GM19397 (cell line): ENCODE results near the gene UVRAG.
"Not testable (repeated sequence)": the region's sequence is repeated elsewhere in the genome, so short reads cannot be mapped to it uniquely, and the experiment has no call there.

Experiments
- ATAC-seq: cut with Tn5 transposase; IDR thresholded peaks from one replicate; pipeline ENCODE4 v1.9.1; 2021; ENCODE audit warnings: mild to moderate bottlenecking, moderate library complexity; ENCODE audit not compliant: unreplicated experiment

The UVRAG gene

DNA sequence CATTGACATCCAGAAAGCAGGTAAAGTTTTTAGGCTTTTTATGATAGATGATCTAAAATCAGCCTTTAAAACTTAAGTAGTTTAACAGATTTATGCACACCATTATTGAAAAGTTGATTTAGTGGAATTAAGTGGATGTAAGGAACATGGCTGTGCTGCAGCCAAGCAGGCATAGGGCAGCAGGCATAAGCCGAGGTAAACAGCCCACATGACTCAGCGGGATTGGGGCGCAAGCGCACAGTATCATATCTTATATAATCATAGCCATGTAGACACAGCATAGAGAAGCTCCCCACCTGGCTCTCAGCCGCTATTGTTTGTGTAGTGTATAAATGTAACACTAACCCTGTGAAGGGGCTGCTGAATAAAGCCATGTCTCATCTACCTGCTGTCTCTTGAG, 233.8 kb downstream of the UVRAG start:
- no peak for ATAC-seq

DNA sequence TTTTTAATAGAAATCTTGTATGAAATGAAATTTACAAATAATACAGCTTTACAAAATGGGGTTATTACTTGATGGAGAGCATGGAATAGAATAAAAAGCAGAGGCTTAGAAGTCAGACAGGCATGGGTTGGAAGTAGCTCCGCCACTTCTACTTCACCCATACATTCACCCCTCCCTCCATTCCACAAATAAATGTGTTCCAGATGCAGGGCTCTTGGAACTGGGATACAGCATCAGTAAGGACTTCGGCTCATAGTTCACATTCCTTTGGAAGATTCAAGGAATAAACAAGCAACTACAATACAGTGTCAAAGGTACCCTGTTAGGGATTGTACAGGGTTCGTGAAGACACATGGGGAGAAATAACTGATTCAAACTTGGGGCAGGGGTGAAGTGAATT, 234.5 kb downstream of the UVRAG start:
- no peak for ATAC-seq

DNA sequence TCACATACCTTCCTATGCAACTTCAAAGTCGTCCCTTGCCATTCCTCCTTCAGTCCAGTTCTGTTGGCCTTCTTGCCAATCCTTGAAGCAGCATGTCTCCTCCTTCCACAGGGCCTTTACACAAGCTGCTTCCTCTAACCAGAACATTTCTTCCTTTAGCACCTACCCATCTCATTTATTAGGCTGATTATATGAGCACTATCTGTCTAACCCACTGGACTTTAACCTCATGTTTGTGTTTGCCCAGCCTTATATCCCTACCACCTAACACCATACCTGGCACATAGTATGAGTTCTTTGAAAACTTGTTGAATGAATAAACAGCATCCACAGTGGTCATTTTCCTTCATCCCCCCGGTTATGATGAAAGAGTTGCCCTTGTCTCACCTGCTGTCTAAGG, 236.9 kb downstream of the UVRAG start:
- ATAC-seq, result no peak

DNA sequence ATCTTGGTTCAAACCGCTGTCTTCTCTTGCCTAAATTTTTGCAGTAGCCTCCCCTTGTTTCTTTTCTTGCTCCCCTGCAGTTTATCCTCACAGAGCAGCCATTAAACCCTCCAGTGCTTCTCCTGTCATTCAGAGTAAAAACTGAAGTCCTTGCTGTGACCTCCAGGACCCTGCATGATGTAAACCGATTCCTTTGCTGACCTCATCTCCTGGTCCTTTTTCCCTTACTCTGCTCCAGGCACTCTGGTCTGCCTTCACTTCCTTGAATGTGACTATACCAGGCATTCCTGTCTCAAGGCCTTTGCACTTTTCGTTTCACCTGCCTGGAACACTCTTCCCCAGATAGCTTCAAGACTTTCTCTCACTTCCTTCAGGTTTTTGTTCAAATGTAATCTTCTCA, 239.3 kb downstream of the UVRAG start:
- no peak for ATAC-seq

DNA sequence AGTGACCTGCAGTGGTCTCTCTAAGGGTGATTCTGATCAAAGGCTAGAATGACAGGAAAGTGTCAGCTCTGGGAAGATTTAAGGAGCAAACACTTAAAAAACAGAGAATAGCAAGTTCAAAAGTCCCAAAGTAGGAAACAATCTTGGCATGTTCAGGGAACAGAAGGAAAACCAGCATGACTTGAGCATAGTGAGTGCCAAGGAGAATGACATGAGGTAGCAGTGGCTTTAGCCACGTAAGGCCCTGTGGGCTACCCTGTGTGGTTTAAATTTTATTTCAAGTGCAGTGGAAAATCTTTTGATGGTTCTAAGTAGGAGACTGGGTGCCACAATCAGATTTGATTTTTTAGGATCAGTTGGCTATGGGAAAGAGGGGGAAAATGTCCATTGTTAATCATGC, 241.9 kb downstream of the UVRAG start:
- no peak for ATAC-seq

DNA sequence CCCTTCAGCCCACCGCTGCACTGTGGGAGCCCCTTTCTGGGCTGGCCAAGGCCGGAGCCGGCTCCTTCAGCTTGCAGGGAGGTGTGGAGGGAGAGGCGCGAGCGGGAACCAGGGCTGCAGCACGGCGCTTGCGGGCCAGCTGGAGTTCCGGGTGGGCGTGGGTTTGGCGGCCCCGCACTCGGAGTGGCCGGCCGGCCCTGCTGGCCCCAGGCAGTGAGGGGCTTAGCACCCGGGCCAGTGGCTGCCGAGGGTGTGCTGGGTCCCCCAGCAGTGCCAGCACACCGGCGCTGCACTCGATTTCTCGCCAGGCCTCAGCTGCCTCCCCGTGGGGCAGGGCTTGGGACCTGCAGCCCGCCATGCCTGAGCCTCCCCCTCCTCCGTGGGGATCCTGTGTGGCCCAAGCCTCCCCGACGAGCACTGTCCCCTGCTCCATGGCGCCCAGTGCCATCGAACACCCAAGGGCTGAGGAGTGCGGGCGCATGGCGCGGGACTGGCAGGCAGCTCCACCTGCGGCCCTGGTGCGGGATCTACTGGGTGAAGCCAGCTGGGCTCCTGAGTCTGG, 245.5 kb downstream of the UVRAG start:
- ATAC-seq, result not testable (repeated sequence)

DNA sequence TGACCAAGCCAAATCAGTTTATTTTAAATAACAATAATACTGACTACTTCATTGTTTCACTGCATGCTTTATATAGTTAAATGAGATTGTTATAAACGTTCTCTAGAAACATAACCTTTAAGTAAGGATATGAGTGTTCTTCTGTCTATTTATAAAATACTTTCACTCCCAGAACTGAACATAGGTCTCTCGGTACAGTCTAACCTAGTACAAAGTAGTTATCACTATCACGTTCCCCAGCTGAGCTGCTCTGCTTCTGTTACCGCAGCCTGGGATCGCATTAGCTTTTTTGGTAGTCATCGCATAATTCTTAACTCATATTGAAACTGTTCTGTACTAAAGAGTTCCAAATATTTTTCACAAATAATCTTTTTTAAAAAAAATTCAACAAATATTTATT, 247.7 kb downstream of the UVRAG start:
- ATAC-seq, result peak; percentile 81

DNA sequence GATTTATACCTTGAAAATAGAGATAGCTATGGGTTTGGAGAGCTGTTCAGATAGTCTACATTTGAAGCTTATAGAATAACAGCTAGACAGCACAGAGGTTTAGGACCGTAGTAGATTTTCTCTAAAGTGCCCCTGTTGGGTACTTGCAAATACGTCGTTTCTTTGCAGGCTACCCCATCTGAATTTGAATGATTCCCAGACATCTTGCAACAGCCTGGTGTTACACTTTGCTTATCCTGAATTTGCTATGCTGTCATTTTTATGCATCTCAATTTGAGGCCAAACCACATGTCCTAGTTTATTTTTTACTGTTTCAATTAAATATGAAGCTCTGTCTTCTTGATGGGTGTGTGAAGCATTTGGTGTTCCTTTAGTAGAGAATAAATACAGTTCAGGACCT, 249.2 kb downstream of the UVRAG start:
- ATAC-seq, result no peak

DNA sequence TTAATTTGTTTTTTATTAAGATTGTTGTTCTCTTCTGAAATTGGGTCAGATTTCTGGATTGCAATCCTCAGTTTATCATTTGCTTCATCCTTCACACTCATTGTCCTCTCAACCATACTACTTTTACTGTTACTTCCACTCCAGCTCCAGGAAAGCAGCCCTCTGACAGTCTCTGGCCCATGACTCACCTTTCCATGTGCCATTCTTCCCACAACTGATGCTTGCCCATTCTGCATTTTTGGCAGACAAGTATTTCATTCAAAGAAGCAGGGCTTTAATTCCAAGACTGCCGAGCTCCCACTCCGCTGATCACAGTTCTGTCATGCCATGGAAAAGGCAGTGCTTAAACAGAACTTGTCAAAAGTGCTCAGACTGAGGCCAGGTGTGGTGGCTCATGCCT, 252.1 kb downstream of the UVRAG start:
- ATAC-seq, result no peak

DNA sequence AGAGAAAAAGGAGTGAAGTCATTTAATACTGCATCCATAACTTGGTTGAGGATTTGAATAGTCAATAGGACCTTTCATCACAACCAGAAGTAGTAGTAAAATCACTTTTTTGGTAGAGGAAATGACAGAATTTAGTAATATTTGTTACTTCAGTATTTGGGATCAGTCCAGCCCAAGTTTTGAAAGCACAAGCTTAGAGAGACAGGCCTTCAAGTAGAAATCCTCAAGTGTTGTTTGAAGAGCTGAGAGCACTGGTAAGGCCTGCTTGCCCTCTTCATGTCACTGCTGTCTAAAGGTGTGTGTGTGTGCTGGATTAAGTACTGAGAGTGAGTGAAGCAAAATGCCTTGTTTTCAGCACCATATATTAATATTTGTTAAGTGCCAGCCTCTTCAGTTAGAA, 254.0 kb downstream of the UVRAG start:
- ATAC-seq, result no peak

DNA sequence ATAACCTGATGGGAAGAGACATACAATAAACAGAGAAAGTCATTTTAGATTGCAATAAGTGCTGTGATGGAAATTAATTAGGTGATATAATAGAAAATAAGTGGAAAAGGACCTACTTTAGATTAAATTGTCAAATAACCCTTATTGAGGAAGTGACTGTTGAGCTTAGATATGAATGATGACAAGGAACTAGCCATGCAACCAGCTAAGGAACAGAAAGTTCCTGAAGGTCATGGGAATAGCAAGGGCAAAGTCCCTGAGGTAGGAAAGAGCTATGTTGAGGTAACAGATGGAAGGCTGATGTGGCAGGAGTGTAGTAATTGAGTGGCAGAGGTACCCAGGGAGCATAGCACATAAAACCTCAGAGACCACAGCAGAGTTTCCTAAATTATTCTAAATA, 256.1 kb downstream of the UVRAG start:
- no peak for ATAC-seq

DNA sequence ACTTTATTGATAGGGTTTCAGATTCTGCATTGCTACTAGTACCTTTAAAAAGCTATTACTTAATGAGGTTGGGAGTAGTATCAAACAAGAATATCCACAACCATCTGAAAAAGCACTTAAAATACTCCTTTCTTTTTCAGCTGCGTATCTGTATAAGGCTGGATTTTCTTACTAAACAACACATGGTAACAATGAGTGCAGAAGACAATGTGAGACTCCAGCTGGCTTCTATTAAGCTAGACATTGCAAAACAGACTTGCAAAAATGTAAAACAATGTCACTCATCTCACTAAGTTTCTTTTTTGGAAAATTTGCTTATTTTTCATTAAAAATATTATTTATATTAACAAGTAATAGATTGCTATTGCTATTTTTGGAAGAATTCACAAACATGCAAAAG, 258.7 kb downstream of the UVRAG start:
- no peak for ATAC-seq

DNA sequence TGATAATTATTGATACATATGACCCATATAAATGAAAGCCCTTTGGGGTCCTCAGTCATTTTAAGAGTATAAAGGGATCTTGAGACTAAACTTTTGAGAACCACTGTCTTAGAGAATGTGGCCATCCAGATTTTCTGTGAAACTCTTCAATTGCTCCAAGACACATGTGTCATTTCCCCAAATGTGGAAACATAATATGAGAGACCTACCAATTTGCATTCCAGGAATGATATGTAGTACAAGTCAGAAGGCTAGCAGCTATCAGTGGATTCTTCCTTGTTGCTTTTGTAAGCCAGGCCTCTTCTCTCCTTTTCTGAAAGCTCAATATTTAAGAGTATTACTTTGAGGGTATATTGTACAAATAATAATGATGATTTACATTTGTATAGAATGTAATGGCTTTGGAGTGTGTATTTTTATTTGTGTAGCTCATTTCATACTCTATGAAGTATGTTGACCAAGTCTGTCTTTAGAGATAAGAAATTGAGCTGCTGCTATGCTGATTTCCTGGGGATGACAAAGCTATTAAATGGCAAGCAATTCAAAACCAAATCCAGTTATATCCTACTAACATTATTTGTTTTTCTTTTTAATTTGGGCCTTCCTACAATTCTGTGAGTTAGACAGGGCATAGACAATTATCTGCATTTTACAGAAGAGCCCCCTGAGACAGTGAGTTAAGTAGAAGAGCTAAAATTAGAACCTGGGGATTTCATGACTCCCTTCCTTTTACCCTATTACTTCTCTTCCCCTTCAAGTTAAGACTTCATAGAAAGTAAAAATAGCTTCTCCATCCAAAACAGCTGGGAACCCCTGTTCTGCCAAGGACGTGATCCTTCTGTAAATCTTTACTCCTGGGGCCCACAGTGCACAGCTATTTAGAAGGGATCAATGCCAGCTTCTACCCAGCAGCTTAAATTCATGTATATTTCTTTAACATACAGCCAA, 259.4 kb downstream of the UVRAG start:
- no peak for ATAC-seq

DNA sequence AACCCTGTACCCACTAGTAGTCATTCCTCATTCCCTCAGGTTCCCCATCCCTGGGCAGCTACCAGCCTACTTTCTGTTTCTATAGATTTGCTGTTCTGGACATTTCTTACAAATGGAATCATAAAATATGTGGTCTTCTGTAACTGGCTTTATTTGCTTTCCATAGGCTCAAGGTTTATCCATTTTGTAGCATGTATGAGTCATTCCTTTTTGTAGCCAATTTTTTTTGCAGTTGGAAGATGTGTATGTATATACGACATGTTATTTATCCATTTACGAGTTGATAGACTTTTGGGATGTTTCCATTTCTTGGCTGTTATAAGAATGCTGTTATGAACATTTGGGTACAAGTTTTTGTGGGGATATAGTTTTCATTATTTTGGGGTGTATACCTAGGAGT, 260.7 kb downstream of the UVRAG start:
- ATAC-seq, result no peak

DNA sequence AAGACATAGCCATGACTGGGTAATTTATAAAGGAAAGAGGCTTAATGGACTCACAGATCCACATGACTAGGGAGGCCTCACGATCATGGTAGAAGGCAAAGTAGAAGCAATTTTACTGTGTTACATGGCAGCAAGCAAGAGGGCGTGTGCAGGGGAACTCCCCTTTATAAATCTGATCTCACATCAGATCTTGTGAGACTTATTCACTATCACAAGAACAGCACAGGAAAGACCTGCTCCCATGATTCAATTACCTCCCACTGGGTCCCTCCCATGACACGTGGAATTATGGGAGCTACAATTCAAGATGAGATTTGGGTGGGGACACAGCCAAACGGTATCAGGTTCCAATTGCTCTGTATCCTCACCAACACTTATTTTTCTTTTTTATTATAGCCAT, 261.2 kb downstream of the UVRAG start:
- ATAC-seq, result not testable (repeated sequence)

DNA sequence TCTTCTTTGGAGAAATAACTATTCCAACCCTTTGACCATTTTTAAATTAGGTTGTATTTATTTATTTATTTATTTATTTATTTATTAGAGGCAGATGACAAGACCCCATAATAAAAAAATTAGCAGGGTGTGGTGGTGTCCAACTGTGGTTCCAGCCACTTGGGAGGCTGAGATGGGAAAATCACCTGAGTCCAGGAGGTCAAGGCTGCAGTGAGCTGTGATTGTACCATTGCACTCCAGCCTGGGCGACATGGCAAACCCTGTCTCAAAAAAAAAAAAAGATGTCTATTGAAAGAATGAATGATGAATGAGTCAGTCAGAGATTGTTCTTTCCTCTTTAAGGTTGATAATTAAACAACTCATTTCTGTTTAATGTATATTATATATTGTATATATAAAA, 261.7 kb downstream of the UVRAG start:
- no peak for ATAC-seq

DNA sequence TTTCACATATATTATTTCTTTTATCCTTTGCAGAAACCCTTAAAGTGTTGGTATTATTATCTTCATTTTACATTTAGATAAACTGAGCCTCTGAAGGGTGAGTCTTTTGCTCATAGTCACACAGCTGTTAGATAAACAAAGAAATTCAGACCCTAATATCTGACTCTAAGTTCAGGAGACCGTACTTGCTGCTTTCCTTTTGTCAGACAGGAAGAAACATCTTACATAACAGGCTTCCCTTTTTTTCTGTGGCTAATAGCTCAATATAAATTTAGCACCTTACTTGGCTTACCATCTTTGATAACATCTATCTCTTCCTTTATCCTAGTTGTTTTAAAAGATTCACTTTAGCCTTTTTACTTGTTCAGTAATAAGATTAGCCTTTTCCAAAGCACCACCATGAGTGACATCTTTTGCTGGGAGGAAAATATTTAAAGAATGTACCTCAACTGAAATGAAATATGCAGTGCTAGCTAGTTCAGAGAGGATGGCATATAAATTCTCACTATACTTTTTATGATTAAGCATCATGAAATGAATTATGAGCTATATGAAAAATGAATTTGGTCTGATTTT, 262.7 kb downstream of the UVRAG start:
- ATAC-seq, result no peak

DNA sequence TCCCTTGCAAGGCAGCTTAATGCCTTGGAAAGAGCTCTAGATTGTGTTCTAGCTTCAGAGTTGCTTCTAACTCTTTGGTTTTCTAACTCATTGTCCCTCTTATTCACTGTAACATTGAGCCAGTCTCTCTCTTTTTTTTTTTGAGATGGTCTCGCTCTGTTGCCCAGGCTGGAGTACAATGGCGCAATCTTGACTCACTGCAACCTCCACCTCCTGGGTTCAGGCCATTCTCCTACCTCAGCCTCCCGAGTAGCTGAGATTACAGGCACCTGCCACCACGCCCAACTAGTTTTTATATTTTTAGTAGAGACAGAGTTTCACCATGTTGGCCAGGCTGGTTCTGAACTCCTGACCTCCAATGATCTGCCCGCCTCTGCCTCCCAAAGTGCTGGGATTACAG, 266.1 kb downstream of the UVRAG start:
- not testable (repeated sequence) for ATAC-seq

DNA sequence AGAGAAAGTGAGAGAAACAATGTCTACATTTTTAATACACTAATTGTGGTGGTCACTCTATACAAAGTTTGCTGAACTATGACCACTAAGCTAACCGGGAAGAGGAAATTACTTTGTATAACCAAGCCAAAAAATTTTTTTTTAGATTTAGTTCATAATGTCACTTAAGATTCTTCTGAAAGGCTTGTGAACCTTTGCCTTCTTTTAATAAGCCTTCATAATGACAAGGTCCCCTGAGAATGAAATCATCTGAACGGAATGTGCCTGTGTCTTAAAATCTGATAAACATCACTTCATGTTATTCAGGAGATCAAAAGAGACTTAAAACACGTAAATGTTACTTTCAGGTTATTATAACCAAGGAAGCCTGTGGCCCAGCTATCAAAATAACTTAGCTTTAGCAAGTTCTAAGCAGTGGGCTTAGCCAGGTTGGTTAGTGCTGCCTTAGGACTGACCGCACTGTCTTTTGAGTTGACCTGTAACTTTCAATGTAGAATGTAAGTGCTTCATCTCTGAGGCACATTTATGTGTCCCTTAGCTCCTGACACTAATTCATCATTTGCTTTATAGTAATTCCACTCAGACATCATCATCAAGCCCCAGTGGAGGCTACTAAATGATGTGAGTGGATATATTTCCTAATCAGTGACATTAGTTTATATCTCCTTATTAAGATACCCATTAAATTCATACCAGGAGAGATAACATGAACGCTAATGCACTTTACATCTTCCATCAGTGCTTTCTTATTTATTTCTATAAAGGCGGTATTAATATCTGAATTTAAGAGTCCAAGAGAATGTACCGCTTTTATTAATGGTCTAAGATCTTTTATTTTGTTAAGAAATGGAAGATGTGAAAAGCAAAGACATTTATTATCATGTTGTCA, 268.8 kb downstream of the UVRAG start:
- ATAC-seq, result no peak

DNA sequence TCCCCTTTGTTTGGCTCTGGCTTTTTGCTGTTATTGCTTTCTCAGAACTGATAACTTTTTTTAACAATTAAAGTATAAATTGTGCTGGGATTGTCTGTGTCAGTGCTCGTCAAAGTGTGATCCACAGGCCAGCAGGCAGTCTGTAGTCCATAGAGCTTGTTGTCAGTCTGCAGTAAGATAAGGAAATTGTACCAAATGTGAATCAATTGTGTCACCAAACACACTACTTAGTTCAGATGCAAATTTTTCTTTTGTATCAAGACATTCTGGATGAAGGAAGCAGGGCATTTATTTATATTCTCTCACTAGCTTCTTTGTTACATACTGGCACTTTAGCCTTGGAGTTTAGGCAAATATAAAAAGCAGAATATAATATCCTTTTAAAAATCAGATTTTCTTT, 270.3 kb downstream of the UVRAG start:
- ATAC-seq, result no peak
